ENCODE results near the gene IFNL4. TPM values are rescaled to one million over a fixed set of nuclear protein-coding genes. Genes with fewer than 3 reads are reported as not detected.

IFNL4 gene
- total and polyA plus RNA-seq, 5 experiments from 2014 or later, result 0.11 to 0.17 TPM; not detected in 3

GRCh38 chr19:39212375-39212742, 36.3 kb downstream of the IFNL4 start:
- DNase-seq, result peak; percentile 29 to 80 (median 52)
- no peaks in the 10 kb centered on the region for H3K4me1 Mint-ChIP-seq
- H3K27me3 Mint-ChIP-seq, result peaks cover 4 to 11% (median 7%) of the 10 kb centered on the region in 5 donors
- POLR2A ChIA-PET, result interaction anchor here (1.0 kb wide), 1 partner anchor 115 kb away, joined by 4 read pairs; no protein-coding TSS in a partner anchor
- no peak overlapping the region for H3K27ac Mint-ChIP-seq
- peaks cover 0 to 5% (median 0%) of the 10 kb centered on the region in 9 donors for H3K9me3 Mint-ChIP-seq
- peak; percentile 84 to 87 for ATAC-seq
- H3K4me3 Mint-ChIP-seq, result no peak overlapping the region
- peaks cover 0 to 3% (median 0%) of the 10 kb centered on the region in 3 donors for H3K36me3 Mint-ChIP-seq

GRCh38 chr19:39211731-39212374, 36.8 kb downstream of the IFNL4 start:
- no peak for DNase-seq
- Mint-ChIP-seq H3K36me3 (no peaks in the 10 kb centered on the region), H3K4me1 (no peaks in the 10 kb centered on the region), H3K27me3 (peaks cover 0 to 6% (median 2%) of the 10 kb centered on the region in 5 donors), H3K4me3 (no peak overlapping the region), H3K9me3 (peaks cover 0 to 1% (median 0%) of the 10 kb centered on the region in 9 donors), H3K27ac (no peak overlapping the region)
- POLR2A ChIA-PET, result interaction anchor here (0.5 to 1.0 kb wide), 3 partner anchors 116 to 1413 kb away, joined by 3 to 4 read pairs (median 4); no protein-coding TSS in a partner anchor
- ATAC-seq, result no peak

DNA sequence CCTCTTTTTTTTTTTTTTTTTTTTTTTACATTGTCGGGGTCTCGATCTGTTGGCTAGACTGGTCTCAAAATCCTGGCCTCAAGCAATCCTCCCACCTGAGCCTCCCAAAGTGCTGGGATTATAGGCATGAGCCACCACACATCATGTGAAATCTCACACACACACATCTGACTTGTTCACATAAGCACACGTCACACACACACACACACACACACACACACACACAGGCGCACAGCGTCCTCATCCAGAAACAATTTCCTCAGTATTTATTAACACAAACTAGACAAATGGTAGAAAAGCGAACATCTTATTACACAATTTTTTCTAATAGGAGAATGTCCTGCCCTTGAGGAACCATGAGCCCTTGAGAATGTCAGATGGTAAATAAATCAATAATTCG, 39.5 kb downstream of the IFNL4 start:
- no peak overlapping the region for H3K4me3 Mint-ChIP-seq
- no peak overlapping the region for H3K27ac Mint-ChIP-seq
- H3K4me1 Mint-ChIP-seq, result no peaks in the 10 kb centered on the region
- no peak for DNase-seq
- H3K9me3 Mint-ChIP-seq, result no peaks in the 10 kb centered on the region
- H3K27me3 Mint-ChIP-seq, result peaks cover 3 to 18% (median 10%) of the 10 kb centered on the region in 5 donors
- H3K36me3 Mint-ChIP-seq, result no peaks in the 10 kb centered on the region
- POLR2A ChIA-PET, result interaction anchor here (0.6 kb wide), 1 partner anchor 693 kb away, joined by 3 read pairs; no protein-coding TSS in a partner anchor
- ATAC-seq, result no peak

GRCh38 chr19:39208175-39208795, 40.4 kb downstream of the IFNL4 start:
- Mint-ChIP-seq H3K9me3 (no peaks in the 10 kb centered on the region), H3K36me3 (no peaks in the 10 kb centered on the region), H3K27me3 (peaks cover 3 to 27% (median 17%) of the 10 kb centered on the region in 5 donors), H3K4me1 (no peaks in the 10 kb centered on the region), H3K27ac (no peak overlapping the region), H3K4me3 (no peak overlapping the region)
- no peak for DNase-seq
- no peak for ATAC-seq
- POLR2A ChIA-PET, result interaction anchor here (0.5 to 0.7 kb wide), 2 partner anchors 8 to 378 kb away, joined by 5 to 7 read pairs; no protein-coding TSS in a partner anchor

- Mint-ChIP-seq H3K9me3 (no peaks in the 10 kb centered on the region), H3K4me3 (no peak overlapping the region), H3K4me1 (no peaks in the 10 kb centered on the region), H3K27ac (no peak overlapping the region), H3K36me3 (no peaks in the 10 kb centered on the region), H3K27me3 (peaks cover 8 to 36% (median 26%) of the 10 kb centered on the region in 5 donors)
- ATAC-seq (no peak), DNase-seq (no peak)
- POLR2A ChIA-PET, result interaction anchor here (0.7 kb wide), 1 partner anchor 378 kb away, joined by 5 read pairs; no protein-coding TSS in a partner anchor
Observed at GRCh38 chr19:39207293-39207836, 41.3 kb downstream of the IFNL4 start.

DNA sequence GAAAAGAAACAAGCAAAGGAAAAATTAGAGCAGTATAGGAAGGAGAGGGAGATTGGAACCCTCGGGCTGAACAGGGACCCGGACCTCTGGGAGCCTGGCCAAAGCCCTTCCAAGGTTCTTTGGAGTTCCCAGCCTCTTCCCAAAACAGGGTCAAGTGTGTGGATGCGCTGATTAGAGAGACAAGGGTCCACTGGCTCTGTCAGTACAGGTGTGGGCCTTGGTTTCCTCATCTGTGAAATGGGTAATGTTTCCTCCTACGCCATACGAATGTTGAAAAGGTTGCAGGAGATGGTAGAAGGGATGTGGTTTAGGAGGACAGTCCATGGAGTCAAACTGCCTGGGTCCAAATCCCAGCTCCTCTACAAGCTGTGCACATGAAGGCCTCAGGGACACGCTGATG, 42.5 kb downstream of the IFNL4 start:
- H3K9me3 Mint-ChIP-seq, result no peaks in the 10 kb centered on the region
- ATAC-seq (no peak), DNase-seq (no peak)
- no peaks in the 10 kb centered on the region for H3K36me3 Mint-ChIP-seq
- H3K4me3 Mint-ChIP-seq, result no peak overlapping the region
- no peaks in the 10 kb centered on the region for H3K4me1 Mint-ChIP-seq
- H3K27ac Mint-ChIP-seq, result no peak overlapping the region
- POLR2A ChIA-PET, result no interaction called here
- peaks cover 17 to 49% (median 35%) of the 10 kb centered on the region in 5 donors for H3K27me3 Mint-ChIP-seq

- peaks cover 22 to 56% (median 42%) of the 10 kb centered on the region in 5 donors for H3K27me3 Mint-ChIP-seq
- H3K4me1 Mint-ChIP-seq, result no peaks in the 10 kb centered on the region
- H3K4me3 Mint-ChIP-seq, result no peak overlapping the region
- DNase-seq (no peak), ATAC-seq (no peak)
- POLR2A ChIA-PET, result no interaction called here
- H3K9me3 Mint-ChIP-seq, result no peaks in the 10 kb centered on the region
- H3K36me3 Mint-ChIP-seq, result no peaks in the 10 kb centered on the region
- H3K27ac Mint-ChIP-seq, result no peak overlapping the region
Observed at GRCh38 chr19:39205449-39205764, 43.2 kb downstream of the IFNL4 start.

GRCh38 chr19:39203372-39204341, 45.0 kb downstream of the IFNL4 start, which contains the start of gene SYCN:
Gene SYCN, minus strand, starts transcription at chr19:39204263. Its CDS starts 9 bp downstream, at chr19:39204254.
- Mint-ChIP-seq H3K27me3 (peaks cover 22 to 68% (median 49%) of the 10 kb centered on the region in 5 donors), H3K27ac (no peak within 1 kb of the TSS), H3K4me3 (no peak within 1 kb of the TSS), H3K36me3 (no peaks in the 10 kb centered on the region), H3K4me1 (no peaks in the 10 kb centered on the region), H3K9me3 (no peaks in the 10 kb centered on the region)
- DNase-seq (no peak), ATAC-seq (no peak)
- POLR2A ChIA-PET, result no interaction called here

DNA sequence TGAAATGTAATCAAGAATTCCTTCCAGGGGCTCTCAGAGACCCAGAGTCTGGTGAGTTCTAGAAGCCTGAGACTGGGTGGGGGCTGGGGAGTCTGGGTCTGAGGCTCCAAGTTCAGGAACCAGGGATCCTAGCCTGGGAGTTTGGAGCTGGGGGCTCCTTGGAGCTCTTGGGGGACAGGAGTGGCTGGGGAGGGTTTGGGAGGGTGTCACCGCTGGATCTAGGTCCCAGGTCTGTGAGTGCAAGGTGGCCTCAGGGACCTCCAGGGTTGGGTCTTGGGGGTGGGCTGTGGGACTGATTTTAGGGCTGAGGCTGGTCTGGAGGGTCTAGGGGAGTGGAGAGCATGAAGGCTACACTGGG, 45.7 kb downstream of the IFNL4 start:
- H3K27me3 Mint-ChIP-seq, result peaks cover 22 to 75% (median 53%) of the 10 kb centered on the region in 5 donors
- no peak overlapping the region for H3K4me3 Mint-ChIP-seq
- no peak for ATAC-seq
- H3K27ac Mint-ChIP-seq, result peak overlapping the region in 1 of 10 donors; percentile 18
- no peak for DNase-seq
- H3K4me1 Mint-ChIP-seq, result peaks cover 0 to under 1% (median 0%) of the 10 kb centered on the region in 4 donors
- H3K36me3 Mint-ChIP-seq, result no peaks in the 10 kb centered on the region
- POLR2A ChIA-PET, result no interaction called here
- no peaks in the 10 kb centered on the region for H3K9me3 Mint-ChIP-seq

DNA sequence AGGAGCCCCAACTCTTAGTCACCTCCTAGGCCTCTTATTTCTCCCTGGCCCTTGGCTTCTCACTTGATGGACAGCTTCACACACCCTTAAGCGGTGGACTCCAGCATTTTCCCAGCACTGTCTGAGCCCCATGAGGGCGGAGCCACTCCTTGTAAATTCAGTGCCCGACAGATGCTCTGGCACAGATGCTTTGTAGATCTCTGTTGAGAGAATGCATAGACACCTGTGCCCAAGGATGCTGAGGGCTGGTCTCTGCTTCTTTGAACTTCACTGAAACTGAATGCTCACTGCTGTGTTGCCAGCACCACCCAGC, 47.9 kb downstream of the IFNL4 start:
- Mint-ChIP-seq H3K27me3 (peaks cover 26 to 89% (median 58%) of the 10 kb centered on the region in 5 donors), H3K36me3 (no peaks in the 10 kb centered on the region), H3K9me3 (no peaks in the 10 kb centered on the region), H3K4me3 (no peak overlapping the region), H3K4me1 (peaks cover 6 to 21% (median 13%) of the 10 kb centered on the region in 4 donors), H3K27ac (no peak overlapping the region)
- no peak for ATAC-seq
- DNase-seq, result no peak
- POLR2A ChIA-PET, result no interaction called here

GRCh38 chr19:39200066-39200802, 48.4 kb downstream of the IFNL4 start:
- H3K27me3 Mint-ChIP-seq, result peaks cover 26 to 91% (median 56%) of the 10 kb centered on the region in 5 donors
- no peak overlapping the region for H3K4me3 Mint-ChIP-seq
- H3K4me1 Mint-ChIP-seq, result peaks cover 11 to 26% (median 18%) of the 10 kb centered on the region in 4 donors
- no peak overlapping the region for H3K27ac Mint-ChIP-seq
- no peaks in the 10 kb centered on the region for H3K36me3 Mint-ChIP-seq
- POLR2A ChIA-PET, result no interaction called here
- H3K9me3 Mint-ChIP-seq, result no peaks in the 10 kb centered on the region
- ATAC-seq, result no peak
- no peak for DNase-seq

GRCh38 chr19:39199025-39199424, 49.6 kb downstream of the IFNL4 start:
- Mint-ChIP-seq H3K9me3 (no peaks in the 10 kb centered on the region), H3K27ac (no peak overlapping the region), H3K4me3 (peak overlapping the region in 1 of 10 donors; percentile 30), H3K36me3 (no peaks in the 10 kb centered on the region), H3K27me3 (peaks cover 27 to 94% (median 50%) of the 10 kb centered on the region in 5 donors), H3K4me1 (peaks cover 11 to 30% (median 22%) of the 10 kb centered on the region in 4 donors)
- DNase-seq (no peak), ATAC-seq (no peak)
- POLR2A ChIA-PET, result no interaction called here

All from naive thymus-derived CD8-positive, alpha-beta T cell (primary cell).